Coronary artery (tissue), 2 donors: Measurements from ENCODE around the gene SCN2B.
A peak's percentile ranks its signal among the peaks of the same experiment; 100 is the strongest.

Experiments
- DNase-seq: peaks from one replicate; pipeline ENCODE4 v3.0.0-alpha.2; 2017; ENCODE audit warnings: low spot score
- H3K27ac ChIP-seq, 2 donors: fragments of 200-600 bp; sonication (generic); one replicate each; pipeline ENCODE4 v1.5.1; 2016 to 2019
- H3K4me3 ChIP-seq: fragments of 200-600 bp; sonication (generic); 2 replicates; pipeline ENCODE4 v1.5.1; 2016; ENCODE audit warnings: mild to moderate bottlenecking, moderate library complexity
- TF ChIP-seq, protein P1 (sequence below): fragments of 200-600 bp; sonication (generic); IDR thresholded peaks from one replicate; pipeline ENCODE4 v1.5.1; 2019; ENCODE audit warnings: antibody characterized with exemption

Gene SCN2B

DNA sequence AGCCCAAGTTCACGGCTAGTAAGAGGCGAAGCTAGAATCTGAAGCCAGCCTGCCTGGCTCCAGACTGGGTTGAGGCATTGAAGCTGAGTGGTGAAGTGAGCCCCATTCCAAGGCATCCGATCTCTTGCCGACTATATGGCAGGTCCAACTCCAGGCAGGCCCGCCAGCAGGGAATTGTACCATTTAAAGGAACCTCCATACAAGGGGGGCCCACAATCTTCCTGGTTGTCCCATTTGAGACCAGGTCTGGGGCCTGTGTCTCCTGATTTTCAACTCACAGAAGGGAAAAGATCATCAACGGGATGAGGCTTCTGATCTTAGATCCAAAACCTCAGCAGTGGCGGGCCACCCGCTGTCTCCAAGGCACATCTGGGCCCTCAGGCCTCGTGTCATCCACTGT lies 4.1 kb downstream of the SCN2B start:
- TF ChIP-seq, protein P1, sequence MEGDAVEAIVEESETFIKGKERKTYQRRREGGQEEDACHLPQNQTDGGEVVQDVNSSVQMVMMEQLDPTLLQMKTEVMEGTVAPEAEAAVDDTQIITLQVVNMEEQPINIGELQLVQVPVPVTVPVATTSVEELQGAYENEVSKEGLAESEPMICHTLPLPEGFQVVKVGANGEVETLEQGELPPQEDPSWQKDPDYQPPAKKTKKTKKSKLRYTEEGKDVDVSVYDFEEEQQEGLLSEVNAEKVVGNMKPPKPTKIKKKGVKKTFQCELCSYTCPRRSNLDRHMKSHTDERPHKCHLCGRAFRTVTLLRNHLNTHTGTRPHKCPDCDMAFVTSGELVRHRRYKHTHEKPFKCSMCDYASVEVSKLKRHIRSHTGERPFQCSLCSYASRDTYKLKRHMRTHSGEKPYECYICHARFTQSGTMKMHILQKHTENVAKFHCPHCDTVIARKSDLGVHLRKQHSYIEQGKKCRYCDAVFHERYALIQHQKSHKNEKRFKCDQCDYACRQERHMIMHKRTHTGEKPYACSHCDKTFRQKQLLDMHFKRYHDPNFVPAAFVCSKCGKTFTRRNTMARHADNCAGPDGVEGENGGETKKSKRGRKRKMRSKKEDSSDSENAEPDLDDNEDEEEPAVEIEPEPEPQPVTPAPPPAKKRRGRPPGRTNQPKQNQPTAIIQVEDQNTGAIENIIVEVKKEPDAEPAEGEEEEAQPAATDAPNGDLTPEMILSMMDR = no peak
- DNase-seq = no peak
- H3K27ac ChIP-seq = no peak overlapping the region
- H3K4me3 ChIP-seq = no peak overlapping the region

DNA sequence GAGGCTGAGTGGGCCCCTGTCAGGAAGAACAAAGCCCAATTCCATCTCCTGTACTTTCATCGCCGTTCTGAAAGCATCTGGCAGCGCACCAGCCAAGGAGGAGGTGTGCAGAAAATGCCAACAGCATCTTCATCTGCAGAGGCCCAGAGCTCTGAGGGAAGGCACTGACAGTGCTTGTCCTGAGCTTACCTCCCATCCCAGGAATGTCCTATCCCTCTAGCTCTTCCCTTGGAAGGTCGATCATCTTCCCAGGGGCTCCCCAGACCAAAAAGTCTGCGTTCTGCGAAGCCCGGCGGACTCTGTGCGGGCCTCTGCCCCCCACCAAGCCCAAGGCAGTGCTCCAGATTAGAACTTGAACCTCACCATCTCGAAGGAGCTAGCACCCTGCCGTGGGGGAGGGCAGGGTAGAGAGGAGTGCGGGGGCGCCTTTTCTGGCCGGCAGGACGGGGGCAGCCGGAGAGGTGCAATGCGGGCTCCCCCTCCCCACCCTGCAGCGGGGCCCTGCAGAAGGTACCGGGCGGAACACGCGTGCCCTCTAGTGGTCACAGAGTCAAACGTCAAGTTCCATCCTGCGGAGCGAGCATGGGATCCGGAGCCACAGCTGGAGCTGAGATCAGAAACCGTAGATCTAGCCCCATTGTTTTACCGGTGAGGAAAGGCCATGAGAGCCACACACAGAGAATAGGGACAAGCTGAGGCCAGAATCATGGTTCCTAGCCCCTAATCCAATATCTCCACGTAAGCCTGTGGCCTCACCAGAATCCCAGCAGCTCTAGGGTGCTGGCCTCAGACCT lies 5.0 kb downstream of the SCN2B start:
- no peak for DNase-seq
- Histone ChIP-seq H3K27ac (no peak overlapping the region), H3K4me3 (no peak overlapping the region)
- TF ChIP-seq, protein P1 = peak; percentile 90

DNA sequence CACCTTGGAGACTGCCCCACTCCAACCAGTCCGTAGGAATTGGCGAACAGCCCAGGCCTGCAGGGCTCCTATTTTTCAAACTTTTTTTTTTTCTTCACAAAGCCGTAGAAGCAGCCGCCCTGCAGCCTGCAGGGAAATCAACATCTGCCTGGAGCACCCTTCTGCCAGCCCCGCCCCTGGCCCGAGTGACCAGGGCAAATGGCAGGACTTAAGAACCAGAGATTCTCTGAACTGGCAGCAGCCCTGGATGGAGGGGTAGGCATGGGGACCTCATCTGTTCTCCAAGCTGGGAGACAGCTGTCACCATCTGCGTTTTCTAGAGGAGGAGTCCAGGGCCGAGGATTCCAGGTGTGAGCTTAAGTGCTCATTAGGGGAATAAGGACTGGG lies 5.6 kb downstream of the SCN2B start:
- H3K4me3 ChIP-seq = no peak overlapping the region
- DNase-seq = no peak
- no peak overlapping the region for H3K27ac ChIP-seq
- TF ChIP-seq, protein P1 = no peak

DNA sequence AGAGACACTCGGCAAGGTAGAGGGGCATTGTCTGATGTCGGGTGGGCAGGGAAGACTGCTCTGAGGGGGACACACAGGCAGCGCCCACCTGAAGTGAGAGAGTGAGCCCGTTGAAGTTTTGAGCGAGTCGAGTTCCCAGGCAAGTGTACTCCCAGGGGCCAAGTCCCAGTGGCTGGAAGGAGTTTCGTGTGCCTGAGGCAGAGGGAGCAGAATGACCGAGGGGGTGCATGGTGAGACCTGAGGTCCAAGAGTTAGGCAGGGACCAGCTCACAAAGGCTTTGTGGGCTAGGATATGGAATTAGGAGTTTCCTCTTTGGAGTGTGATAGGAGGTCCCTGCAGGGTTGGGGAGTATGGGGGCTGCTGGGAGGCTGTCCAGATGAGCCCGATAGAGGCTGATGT lies 6.2 kb downstream of the SCN2B start:
- Histone ChIP-seq H3K4me3 (no peak overlapping the region), H3K27ac (no peak overlapping the region)
- TF ChIP-seq, protein P1 = no peak
- no peak for DNase-seq

DNA sequence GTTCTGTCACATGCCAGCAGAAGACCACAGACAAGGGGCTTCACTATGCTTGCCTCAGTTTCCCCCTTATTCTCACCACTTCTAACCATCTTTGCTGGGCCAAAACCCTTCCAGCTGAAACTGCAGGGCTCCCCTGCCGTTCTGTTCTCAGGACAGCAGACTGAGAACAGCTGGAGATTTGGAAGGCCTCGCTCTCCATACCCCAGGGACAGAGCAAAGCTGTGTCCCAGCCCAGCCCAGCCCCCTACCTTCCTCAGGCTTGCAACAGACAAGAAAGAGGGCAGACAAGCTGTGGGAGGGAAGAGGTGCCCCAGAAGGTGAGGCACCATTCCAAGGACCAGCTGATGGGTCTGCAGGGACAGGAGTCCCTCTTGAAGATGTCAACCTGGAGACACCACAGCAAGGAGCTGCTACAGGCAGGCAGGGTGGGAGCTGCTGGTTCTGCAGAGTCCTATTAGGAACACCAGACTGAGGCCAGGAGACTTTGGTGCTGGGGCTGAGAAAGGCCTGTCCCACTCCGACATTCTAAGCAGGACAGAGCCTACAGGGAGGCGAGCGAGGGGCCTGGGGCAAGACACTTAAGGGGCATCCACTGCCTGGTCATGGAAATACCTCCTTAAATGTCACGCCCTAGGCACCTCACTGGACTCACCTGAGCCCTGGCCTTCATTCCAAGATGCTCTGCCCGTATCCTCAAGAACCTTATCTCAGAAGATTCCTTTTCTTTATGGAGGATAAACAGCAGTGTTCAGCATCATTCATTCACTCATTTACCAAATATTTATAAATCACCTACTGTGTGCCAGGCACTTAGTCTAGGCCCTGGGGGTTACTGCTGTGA lies 6.9 kb downstream of the SCN2B start:
- no peak for DNase-seq
- Histone ChIP-seq H3K27ac (no peak overlapping the region), H3K4me3 (no peak overlapping the region)
- TF ChIP-seq, protein P1 = no peak

DNA sequence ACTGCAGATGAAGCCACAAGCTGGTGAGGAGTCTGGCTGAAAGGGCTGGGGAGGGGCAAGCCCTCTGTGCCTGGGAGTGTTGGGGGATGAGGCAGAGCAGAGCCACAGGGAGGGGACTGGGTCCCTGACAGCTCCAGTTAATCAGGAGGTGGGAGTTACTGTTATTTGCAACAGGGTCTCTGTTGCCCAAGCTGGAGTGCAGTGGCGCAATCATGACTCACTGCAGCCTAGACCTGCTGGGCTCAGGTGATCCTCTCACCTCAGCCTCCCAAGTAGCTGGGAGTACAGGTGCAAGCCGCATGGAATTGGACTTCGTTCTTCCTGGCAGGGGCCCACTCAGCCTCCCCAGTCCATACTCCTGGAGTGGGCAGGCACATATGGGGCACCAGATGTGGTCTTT lies 7.7 kb downstream of the SCN2B start:
- DNase-seq = no peak
- TF ChIP-seq, protein P1 = no peak
- H3K4me3 ChIP-seq = no peak overlapping the region
- H3K27ac ChIP-seq = no peak overlapping the region
